ENCODE data around the gene PRKN. TPM values are rescaled to one million over a fixed set of nuclear protein-coding genes. Genes with fewer than 3 reads are reported as not detected.

Gene PRKN
- total RNA-seq, 1 experiment from 2014 or later = 0.46 TPM

DNA sequence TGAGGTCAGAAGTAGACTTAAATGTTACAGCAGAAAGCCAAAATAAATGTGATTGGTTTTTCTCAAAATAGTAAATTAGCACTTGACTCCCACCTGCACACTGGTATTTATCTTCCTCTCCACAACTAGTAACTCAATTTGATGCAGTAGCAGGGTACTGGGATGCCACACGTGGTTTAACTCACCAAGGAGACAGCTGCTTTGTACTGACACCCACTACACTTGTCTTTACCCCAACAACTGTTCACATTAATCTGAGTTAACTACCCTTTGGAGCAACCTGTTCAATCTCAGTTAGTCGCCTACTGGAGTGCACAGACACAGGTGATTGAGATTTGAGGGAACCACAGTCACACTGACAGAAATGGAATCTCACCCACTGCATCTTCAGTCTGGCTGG lies 242.1 kb downstream of the PRKN start:
- intact Hi-C loops (cut with micrococcal nuclease; ENCODE audit: unreplicated experiment) (no loop called here), in situ Hi-C loops (cut with HindIII; ENCODE audit: low pct_unique_long_range_greater_than_20kb, low sequenced_read_pairs) (no loop called here)
- no peaks in the 10 kb centered on the region for H3K27me3 ChIP-seq (ENCODE audit: control insufficient read depth, insufficient read depth, low read length)
- H3K27ac ChIP-seq (ENCODE audit: low read length) = no peak overlapping the region
- H3K9me3 ChIP-seq (ENCODE audit: control insufficient read depth, insufficient read depth, low read depth, low read length) = no peaks in the 10 kb centered on the region
- no TSS peak for BruUV-seq (replicated peaks)
- DNase-seq (ENCODE audit: low read depth, low spot score) (no peak), ATAC-seq (no peak)
- no peak overlapping the region for H3K4me3 ChIP-seq (ENCODE audit: low read depth in 2 of 2, low read length in 2 of 2)
- TF ChIP-seq, protein P1, sequence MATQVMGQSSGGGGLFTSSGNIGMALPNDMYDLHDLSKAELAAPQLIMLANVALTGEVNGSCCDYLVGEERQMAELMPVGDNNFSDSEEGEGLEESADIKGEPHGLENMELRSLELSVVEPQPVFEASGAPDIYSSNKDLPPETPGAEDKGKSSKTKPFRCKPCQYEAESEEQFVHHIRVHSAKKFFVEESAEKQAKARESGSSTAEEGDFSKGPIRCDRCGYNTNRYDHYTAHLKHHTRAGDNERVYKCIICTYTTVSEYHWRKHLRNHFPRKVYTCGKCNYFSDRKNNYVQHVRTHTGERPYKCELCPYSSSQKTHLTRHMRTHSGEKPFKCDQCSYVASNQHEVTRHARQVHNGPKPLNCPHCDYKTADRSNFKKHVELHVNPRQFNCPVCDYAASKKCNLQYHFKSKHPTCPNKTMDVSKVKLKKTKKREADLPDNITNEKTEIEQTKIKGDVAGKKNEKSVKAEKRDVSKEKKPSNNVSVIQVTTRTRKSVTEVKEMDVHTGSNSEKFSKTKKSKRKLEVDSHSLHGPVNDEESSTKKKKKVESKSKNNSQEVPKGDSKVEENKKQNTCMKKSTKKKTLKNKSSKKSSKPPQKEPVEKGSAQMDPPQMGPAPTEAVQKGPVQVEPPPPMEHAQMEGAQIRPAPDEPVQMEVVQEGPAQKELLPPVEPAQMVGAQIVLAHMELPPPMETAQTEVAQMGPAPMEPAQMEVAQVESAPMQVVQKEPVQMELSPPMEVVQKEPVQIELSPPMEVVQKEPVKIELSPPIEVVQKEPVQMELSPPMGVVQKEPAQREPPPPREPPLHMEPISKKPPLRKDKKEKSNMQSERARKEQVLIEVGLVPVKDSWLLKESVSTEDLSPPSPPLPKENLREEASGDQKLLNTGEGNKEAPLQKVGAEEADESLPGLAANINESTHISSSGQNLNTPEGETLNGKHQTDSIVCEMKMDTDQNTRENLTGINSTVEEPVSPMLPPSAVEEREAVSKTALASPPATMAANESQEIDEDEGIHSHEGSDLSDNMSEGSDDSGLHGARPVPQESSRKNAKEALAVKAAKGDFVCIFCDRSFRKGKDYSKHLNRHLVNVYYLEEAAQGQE (IDR thresholded peaks at IDR 0.05; ENCODE audit: insufficient read depth in 1 of 2, low read depth in 2 of 2, low read length in 1 of 2) = no peak
- TF ChIP-seq SIN3A (IDR thresholded peaks at IDR 0.05; ENCODE audit: borderline replicate concordance, insufficient read depth, low read depth, low read length) (no peak), POLR2AphosphoS5 (IDR thresholded peaks at IDR 0.05; ENCODE audit: low read depth, low read length) (no peak), TCF7L2 (IDR thresholded peaks at IDR 0.05; ENCODE audit: low read depth, low read length) (no peak)
- TF ChIP-seq, protein P2, sequence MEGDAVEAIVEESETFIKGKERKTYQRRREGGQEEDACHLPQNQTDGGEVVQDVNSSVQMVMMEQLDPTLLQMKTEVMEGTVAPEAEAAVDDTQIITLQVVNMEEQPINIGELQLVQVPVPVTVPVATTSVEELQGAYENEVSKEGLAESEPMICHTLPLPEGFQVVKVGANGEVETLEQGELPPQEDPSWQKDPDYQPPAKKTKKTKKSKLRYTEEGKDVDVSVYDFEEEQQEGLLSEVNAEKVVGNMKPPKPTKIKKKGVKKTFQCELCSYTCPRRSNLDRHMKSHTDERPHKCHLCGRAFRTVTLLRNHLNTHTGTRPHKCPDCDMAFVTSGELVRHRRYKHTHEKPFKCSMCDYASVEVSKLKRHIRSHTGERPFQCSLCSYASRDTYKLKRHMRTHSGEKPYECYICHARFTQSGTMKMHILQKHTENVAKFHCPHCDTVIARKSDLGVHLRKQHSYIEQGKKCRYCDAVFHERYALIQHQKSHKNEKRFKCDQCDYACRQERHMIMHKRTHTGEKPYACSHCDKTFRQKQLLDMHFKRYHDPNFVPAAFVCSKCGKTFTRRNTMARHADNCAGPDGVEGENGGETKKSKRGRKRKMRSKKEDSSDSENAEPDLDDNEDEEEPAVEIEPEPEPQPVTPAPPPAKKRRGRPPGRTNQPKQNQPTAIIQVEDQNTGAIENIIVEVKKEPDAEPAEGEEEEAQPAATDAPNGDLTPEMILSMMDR (IDR thresholded peaks at IDR 0.05) = no peak
- ChIA-PET CTCF (no interaction called here), POLR2A (no interaction called here)
- no peaks in the 10 kb centered on the region for H3K4me1 ChIP-seq (ENCODE audit: control insufficient read depth, insufficient read depth, low read length)
- no peaks in the 10 kb centered on the region for H3K36me3 ChIP-seq (ENCODE audit: control insufficient read depth, insufficient read depth, low read length)

DNA sequence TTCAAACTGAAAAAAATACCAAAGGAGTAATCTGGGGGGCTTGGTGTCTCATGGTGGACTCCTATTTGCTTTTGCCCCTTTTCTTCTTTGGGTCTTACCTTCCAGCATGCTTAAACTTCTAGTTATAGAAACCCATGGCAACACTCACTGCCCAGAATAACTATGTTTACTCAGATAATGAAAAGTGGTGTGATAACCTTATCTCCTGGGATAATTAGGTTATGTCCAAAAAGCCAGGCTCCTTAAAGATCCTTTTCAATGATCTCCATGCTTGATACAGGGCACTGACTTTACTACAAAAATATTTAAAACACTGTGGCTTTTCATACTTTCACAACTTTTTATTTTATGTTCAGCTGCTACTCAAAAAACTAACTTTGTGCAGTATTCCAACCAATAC lies 245.6 kb downstream of the PRKN start:
- Histone ChIP-seq H3K27ac (ENCODE audit: low read length) (no peak overlapping the region), H3K9me3 (ENCODE audit: control insufficient read depth, insufficient read depth, low read depth, low read length) (no peaks in the 10 kb centered on the region), H3K4me1 (ENCODE audit: control insufficient read depth, insufficient read depth, low read length) (no peaks in the 10 kb centered on the region), H3K27me3 (ENCODE audit: control insufficient read depth, insufficient read depth, low read length) (no peaks in the 10 kb centered on the region), H3K36me3 (ENCODE audit: control insufficient read depth, insufficient read depth, low read length) (no peaks in the 10 kb centered on the region), H3K4me3 (ENCODE audit: low read depth in 2 of 2, low read length in 2 of 2) (no peak overlapping the region)
- ChIA-PET POLR2A (no interaction called here), CTCF (no interaction called here)
- TF ChIP-seq, protein P1 (IDR thresholded peaks at IDR 0.05; ENCODE audit: insufficient read depth in 1 of 2, low read depth in 2 of 2, low read length in 1 of 2) = no peak
- intact Hi-C loops (cut with micrococcal nuclease; ENCODE audit: unreplicated experiment) = no loop called here
- in situ Hi-C loops (cut with HindIII; ENCODE audit: low pct_unique_long_range_greater_than_20kb, low sequenced_read_pairs) = no loop called here
- ATAC-seq (no peak), DNase-seq (ENCODE audit: low read depth, low spot score) (no peak)
- no TSS peak for BruUV-seq (replicated peaks)
